ENCODE results near the gene PTTG1IP.

The PTTG1IP gene

GRCh38 chr21:44858291-44858690, 15.2 kb downstream of the PTTG1IP start:
- no peak for DNase-seq

- no peak for DNase-seq
Measured at GRCh38 chr21:44857127-44857892, 16.2 kb downstream of the PTTG1IP start.

- no peak for DNase-seq
Measured at GRCh38 chr21:44856131-44856530, 17.4 kb downstream of the PTTG1IP start.

- no peak for DNase-seq
Measured at GRCh38 chr21:44855572-44855971, 17.9 kb downstream of the PTTG1IP start.

GRCh38 chr21:44854664-44855446, 18.6 kb downstream of the PTTG1IP start:
- no peak for DNase-seq

GRCh38 chr21:44854391-44854663, 19.2 kb downstream of the PTTG1IP start:
- no peak for DNase-seq

GRCh38 chr21:44853601-44854390, 19.7 kb downstream of the PTTG1IP start:
- DNase-seq, result no peak

- DNase-seq, result no peak
Measured at GRCh38 chr21:44850905-44851657, 22.4 kb downstream of the PTTG1IP start.

GRCh38 chr21:44850208-44850800, 23.2 kb downstream of the PTTG1IP start:
- no peak for DNase-seq

- no peak for DNase-seq
Measured at GRCh38 chr21:44849616-44850130, 23.8 kb downstream of the PTTG1IP start.

- no peak for DNase-seq
Measured at GRCh38 chr21:44848821-44849521, 24.5 kb downstream of the PTTG1IP start.

GRCh38 chr21:44847261-44848056, 26.0 kb downstream of the PTTG1IP start:
- no peak for DNase-seq

- DNase-seq, result no peak
Measured at GRCh38 chr21:44846485-44847260, 26.8 kb downstream of the PTTG1IP start.

GRCh38 chr21:44846224-44846484, 27.3 kb downstream of the PTTG1IP start:
- no peak for DNase-seq

- no peak for DNase-seq
Measured at GRCh38 chr21:44845418-44846223, 27.9 kb downstream of the PTTG1IP start.

GRCh38 chr21:44844256-44844655, 29.2 kb downstream of the PTTG1IP start:
- no peak for DNase-seq

- DNase-seq, result no peak
Measured at GRCh38 chr21:44842721-44843445, 30.6 kb downstream of the PTTG1IP start.

GRCh38 chr21:44842087-44842486, 31.4 kb downstream of the PTTG1IP start:
- DNase-seq, result no peak

GRCh38 chr21:44840771-44841170, 32.7 kb downstream of the PTTG1IP start:
- DNase-seq, result no peak
